Mesodermal cell (in vitro differentiated cells): Measurements from ENCODE around the gene C9orf153.
"Not testable (repeated sequence)": the region's sequence is repeated elsewhere in the genome, so short reads cannot be mapped to it uniquely, and the experiment has no call there.

Experiments
- H3K27ac ChIP-seq: 2 replicates; pipeline ENCODE4 v1.7.0; 2013; ENCODE audit warnings: mild to moderate bottlenecking, low read depth, low read length, moderate library complexity; ENCODE audit not compliant: severe bottlenecking
- H3K36me3 ChIP-seq: 2 replicates; pipeline ENCODE4 v1.7.1; 2013; ENCODE audit warnings: mild to moderate bottlenecking, low read length, moderate library complexity; ENCODE audit not compliant: control insufficient read depth, insufficient read depth
- H3K4me1 ChIP-seq: one replicate; pipeline ENCODE4 v1.7.1; 2013; ENCODE audit warnings: mild to moderate bottlenecking, low read length; ENCODE audit not compliant: insufficient read depth, control insufficient read depth, poor library complexity, severe bottlenecking
- H3K4me3 ChIP-seq: 2 replicates; pipeline ENCODE4 v1.7.0; 2013; ENCODE audit warnings: low read length, control low read depth, mild to moderate bottlenecking; ENCODE audit not compliant: insufficient read depth, poor library complexity, severe bottlenecking; ENCODE audit errors: extremely low read depth
- H3K9me3 ChIP-seq: 2 replicates; pipeline ENCODE4 v1.7.1; 2013; ENCODE audit warnings: mild to moderate bottlenecking, low read length, moderate library complexity; ENCODE audit not compliant: control insufficient read depth
- WGBS, 2 experiments: methylation state at CpG; one replicate each; pipeline ENCODE4 v1.1.5; 2013; ENCODE audit warnings: missing lambda C conversion rate in 2 of 2; ENCODE audit not compliant: insufficient coverage in 2 of 2; 5-methylcytosine and 5-hydroxymethylcytosine counted together

Gene C9orf153

DNA sequence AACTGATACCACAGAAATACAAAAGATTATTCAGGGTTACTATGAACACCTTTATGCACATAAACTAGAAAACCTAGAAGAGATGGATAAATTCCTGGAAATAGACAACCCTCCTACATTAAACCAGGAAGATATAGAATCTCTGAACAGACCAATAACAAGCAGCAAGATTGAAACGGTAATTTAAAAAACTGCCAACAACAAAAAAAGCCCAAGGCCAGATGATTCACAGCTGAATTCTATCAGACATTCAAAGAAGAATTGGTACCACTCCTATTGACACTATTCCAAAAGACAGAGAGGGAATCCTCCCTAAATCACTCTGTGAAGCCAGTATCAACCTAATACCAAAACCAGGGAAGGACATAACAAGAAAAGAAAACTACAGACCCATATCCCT, 68.8 kb downstream of the C9orf153 start:
- not testable (repeated sequence) for H3K4me1 ChIP-seq, H3K36me3 ChIP-seq, H3K27ac ChIP-seq, H3K9me3 ChIP-seq, H3K4me3 ChIP-seq
- WGBS, 2 experiments: 100% methylated on average over 1 of the region's 1 CpG

DNA sequence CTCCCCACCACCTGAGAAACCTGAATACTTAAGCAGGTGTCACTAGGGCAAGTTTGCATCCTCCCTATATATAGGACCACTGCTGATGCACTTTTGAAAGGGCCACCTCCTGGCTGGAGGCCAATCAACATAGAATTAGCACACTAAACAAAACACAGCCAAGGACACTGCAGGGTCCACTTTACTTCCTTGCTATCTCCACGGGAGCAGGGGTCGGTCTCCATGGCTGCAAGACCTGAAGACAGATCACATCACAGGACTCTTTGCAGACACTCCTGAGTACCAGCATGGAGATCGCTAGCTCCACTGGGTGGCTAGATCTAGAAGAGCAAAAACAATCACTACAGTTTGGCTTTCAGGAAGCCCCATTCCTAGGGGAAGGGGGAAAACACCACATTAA, 72.3 kb downstream of the C9orf153 start:
- Histone ChIP-seq H3K4me1 (no peaks in the 10 kb centered on the region), H3K9me3 (no peaks in the 10 kb centered on the region), H3K27ac (no peak overlapping the region), H3K36me3 (no peaks in the 10 kb centered on the region), H3K4me3 (no peak overlapping the region)
- 25 to 26% methylated on average over 3 of the region's 3 CpGs for WGBS, 2 experiments

DNA sequence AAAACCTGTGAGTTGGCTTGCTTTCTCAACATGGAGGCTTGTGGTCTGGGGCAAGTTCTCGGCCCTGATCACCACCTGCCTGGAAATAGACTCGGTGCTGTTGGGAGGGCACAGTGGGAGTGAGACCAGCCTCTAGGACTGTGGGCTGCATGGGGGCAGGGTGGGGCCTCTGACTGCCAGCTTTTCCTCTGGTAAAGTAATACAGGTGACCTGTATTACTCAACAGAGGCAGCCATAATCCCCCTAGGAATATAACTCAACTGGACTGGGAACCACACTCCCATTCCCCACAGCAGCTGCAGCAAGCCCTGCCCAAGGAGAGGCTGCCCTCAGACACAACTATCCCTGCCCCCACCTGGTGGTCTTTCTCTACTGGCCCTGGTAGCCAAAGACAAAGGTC, 72.8 kb downstream of the C9orf153 start:
- 80 to 95% methylated on average over 1 to 2 of the region's 2 CpGs for WGBS, 2 experiments

DNA sequence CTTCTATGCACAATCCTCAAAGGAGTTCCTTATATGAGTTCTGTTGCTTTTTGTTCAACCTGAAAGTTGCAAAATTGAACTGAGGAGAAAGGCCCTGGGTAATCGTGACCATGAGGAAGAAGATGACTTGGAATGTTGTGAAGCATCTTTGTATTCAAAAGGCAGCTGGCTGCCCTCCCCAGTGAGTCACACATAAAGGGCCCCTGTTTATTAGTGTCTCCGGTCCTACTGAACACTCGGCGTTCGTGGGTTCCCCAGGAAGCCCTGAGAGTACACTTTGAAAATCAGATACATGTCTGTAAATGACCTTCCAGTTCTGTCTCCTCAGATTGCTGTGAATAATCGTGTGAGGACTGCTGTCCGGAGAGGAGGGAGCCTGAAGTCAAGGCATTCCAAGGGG, 73.6 kb downstream of the C9orf153 start:
- no peaks in the 10 kb centered on the region for H3K4me1 ChIP-seq
- no peak overlapping the region for H3K4me3 ChIP-seq
- H3K36me3 ChIP-seq: no peaks in the 10 kb centered on the region
- H3K9me3 ChIP-seq: no peaks in the 10 kb centered on the region
- 80 to 93% methylated on average over 5 to 6 of the region's 7 CpGs for WGBS, 2 experiments
- H3K27ac ChIP-seq: no peak overlapping the region

More for the DNA sequence above, 72.8 kb downstream of the C9orf153 start:
- H3K36me3 ChIP-seq: no peaks in the 10 kb centered on the region
- H3K27ac ChIP-seq: no peak overlapping the region
- no peak overlapping the region for H3K4me3 ChIP-seq
- no peaks in the 10 kb centered on the region for H3K4me1 ChIP-seq
- H3K9me3 ChIP-seq: no peaks in the 10 kb centered on the region

DNA sequence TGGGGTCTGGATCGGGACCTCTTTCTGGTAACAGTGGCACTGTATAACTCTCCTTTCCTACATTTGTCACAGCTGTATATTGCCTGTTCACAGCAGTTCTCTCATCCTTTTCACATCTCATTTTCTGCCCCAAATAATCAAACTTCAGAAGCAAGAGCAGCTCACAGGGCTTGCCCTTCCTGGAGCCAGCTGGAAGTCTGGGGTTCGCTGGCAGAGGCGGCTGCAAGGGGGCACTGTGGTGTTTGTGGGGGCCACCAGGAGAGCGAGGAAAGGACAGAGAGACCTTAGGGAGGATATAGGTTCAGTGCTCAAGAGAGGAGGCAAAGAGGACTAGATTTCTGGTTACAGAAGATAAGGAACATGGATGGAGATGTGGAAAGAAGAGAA, 75.3 kb downstream of the C9orf153 start:
- H3K9me3 ChIP-seq: no peaks in the 10 kb centered on the region
- no peaks in the 10 kb centered on the region for H3K4me1 ChIP-seq
- no peaks in the 10 kb centered on the region for H3K36me3 ChIP-seq
- 90 to 94% methylated on average over 3 to 4 of the region's 4 CpGs for WGBS, 2 experiments
- H3K27ac ChIP-seq: no peak overlapping the region
- no peak overlapping the region for H3K4me3 ChIP-seq

DNA sequence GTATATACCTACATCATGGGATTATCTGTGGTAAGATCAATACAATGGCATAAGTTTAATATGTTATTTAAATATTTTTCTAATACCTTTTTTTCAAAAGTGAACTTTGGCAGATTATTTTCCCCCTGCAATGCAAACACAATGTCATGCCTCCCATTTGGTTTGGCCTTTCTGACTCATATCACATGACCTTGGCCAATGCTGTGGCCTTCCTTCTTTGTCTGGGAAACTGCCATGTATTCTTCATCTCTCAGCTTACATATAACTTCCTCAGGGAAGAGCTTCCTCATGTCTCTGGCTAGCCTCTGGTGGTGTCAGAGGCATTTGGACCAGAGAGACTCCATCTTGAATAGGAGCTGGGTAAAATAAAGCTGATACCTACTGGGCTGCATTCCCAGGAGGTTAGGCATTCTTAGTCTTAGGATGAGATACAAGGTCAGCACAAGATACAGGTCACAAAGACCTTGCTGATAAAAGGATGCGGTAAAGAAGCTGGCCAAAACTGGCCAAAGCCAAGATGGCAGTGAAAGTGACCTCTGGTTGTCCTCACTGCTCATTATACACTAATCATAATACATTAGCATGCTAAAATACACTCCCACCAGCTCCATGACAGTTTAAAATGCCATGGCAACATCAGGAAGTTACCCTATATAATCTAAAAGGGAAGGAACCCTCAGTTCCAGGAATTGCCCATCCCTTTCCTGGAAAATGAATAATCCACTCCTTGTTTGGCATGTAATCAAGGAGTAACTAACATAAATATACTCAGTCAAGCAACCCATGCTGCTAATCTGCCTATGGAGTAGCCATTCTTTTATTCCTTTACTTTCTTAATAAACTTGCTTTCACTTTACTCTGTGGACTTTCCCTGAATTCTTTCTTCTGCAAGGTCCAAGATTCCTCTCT, 76.0 kb downstream of the C9orf153 start:
- H3K4me1 ChIP-seq: no peaks in the 10 kb centered on the region
- no peaks in the 10 kb centered on the region for H3K9me3 ChIP-seq
- H3K36me3 ChIP-seq: no peaks in the 10 kb centered on the region
- no peak overlapping the region for H3K4me3 ChIP-seq
- WGBS, 2 experiments: 80 to 88% methylated on average over 1 of the region's 1 CpG
- no peak overlapping the region for H3K27ac ChIP-seq

DNA sequence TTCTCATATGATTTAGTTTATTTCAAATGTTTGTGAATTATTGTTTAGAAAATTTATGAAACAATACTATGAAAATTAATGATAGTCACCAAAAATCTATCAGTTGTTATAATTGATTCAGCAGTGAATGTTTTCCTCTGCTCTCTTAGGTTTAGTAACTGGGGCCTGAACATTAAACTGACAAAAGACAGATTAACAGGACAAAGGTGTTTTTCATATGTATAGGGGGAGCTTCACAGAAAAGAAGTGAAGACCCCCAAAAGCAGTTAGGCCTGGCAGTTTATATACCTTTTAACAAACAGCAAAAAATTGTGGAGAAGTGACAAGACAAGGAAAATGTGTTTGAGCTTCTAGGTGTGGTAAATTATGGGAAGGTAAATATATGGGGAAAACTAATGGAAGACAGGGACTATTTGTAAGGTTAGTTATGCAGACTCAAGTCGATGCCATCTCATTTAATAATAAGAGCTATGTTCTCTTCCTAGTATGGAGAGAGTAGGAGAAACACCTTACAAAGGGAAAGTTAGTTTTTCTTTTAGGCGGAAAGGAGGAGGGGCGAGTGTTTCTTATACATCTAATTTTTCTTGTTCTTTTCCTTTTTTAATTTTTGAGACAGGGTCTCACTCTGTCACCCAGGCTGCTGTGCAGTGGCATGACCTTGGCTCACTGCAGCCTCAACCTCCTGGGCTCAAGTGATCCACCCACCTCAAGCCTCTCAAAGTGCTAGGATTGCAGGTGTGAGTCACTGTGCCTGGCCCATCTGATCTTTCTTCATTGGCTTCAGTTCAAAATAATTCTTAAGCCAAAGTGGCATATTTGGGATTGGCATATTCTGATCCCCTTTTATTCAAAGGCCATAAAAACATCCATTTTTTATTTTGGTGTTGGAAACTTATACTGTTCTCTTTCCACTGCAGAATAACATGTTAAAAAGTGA, 77.8 kb downstream of the C9orf153 start:
- WGBS, 2 experiments: no CpG with 5 or more reads among the region's 3 CpGs
- H3K27ac ChIP-seq: no peak overlapping the region
- no peaks in the 10 kb centered on the region for H3K36me3 ChIP-seq
- no peak overlapping the region for H3K4me3 ChIP-seq
- no peaks in the 10 kb centered on the region for H3K4me1 ChIP-seq
- no peaks in the 10 kb centered on the region for H3K9me3 ChIP-seq

DNA sequence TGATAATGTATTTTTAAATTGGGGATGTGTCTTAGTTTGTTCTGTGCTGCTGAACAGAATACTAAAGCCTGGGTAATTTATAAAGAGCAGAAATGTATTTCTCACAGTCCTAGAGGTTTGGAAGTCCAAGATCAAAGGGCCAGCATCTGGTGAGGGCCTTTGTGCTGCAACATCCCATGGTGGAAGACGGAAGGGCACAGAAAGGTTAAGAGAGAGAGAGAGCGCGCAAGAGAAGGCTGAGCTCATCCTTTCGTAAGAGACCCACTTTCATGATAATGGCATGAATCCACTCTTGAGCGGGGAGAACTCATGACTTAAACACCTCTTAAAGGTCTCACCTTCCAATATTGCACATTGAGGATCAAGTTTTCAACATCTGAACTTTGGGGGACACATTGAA, 81.0 kb downstream of the C9orf153 start:
- Histone ChIP-seq H3K36me3 (no peaks in the 10 kb centered on the region), H3K27ac (no peak overlapping the region), H3K4me1 (no peaks in the 10 kb centered on the region), H3K9me3 (no peaks in the 10 kb centered on the region), H3K4me3 (no peak overlapping the region)
- whole genome bisulfite sequencing, 2 experiments: 79 to 91% methylated on average over 3 to 5 of the region's 5 CpGs

DNA sequence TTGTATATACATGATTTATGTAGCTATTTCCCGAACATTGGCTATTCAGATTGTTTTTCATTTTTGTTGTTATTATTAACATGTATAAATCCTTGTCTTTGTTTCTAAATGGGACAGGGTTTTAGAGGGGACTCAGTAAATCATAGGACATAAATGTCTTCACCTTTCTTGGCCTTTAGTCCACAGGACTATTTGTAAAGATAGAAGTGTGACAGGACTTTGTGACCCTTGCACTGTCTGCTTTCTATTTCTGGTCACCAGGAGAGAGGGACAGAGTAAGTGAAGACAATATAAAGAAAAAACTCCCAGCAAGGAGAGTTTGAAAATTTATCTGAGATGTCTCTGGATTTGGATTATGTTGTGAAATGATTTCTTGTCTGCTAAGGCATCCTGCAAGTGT, 81.5 kb downstream of the C9orf153 start:
- Histone ChIP-seq H3K36me3 (no peaks in the 10 kb centered on the region), H3K4me1 (no peaks in the 10 kb centered on the region), H3K4me3 (no peak overlapping the region), H3K27ac (no peak overlapping the region), H3K9me3 (no peaks in the 10 kb centered on the region)
- no CpG with 5 or more reads among the region's 1 CpG for WGBS, 2 experiments

DNA sequence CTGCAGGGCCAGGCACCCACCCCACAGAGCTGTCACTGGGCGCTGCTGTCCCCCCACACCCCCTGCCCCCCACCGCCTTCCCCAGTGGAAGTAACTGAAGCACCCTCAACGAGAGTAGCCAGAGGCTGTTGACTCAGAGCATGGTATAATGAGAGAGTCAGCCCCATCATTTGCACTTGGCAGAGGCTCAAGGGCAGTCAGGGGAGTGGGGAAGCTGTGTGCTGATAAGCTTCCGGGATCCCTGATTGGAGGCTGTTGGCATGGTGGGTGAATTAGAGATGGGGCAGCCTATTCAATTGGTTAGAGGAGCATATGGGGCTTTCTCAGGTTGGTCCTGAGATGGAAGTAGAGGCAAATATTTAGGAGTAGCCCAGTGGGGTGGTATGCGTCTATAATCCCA, 83.0 kb downstream of the C9orf153 start:
- no peak overlapping the region for H3K4me3 ChIP-seq
- no peaks in the 10 kb centered on the region for H3K9me3 ChIP-seq
- no peaks in the 10 kb centered on the region for H3K4me1 ChIP-seq
- H3K36me3 ChIP-seq: no peaks in the 10 kb centered on the region
- H3K27ac ChIP-seq: no peak overlapping the region
- 74 to 95% methylated on average over 2 to 3 of the region's 5 CpGs for WGBS, 2 experiments
